GM19463 (cell line): ENCODE results near the gene PMFBP1.

ENCODE experiments used
- ATAC-seq: cut with Tn5 transposase; IDR thresholded peaks from one replicate; pipeline ENCODE4 v1.9.1; 2021; ENCODE audit warnings: mild to moderate bottlenecking, moderate library complexity; ENCODE audit not compliant: unreplicated experiment

Gene PMFBP1

GRCh38 chr16:72187551-72187950 lies 15.6 kb upstream of the PMFBP1 start:
- ATAC-seq = no peak

- no peak for ATAC-seq
Observed at GRCh38 chr16:72182976-72183375, 11.0 kb upstream of the PMFBP1 start.

- no peak for ATAC-seq
Observed at GRCh38 chr16:72179204-72179970, 7.4 kb upstream of the PMFBP1 start.

- no peak for ATAC-seq
Observed at GRCh38 chr16:72174726-72175125, 2.8 kb upstream of the PMFBP1 start.

GRCh38 chr16:72173997-72174396 lies 2.0 kb upstream of the PMFBP1 start:
- no peak for ATAC-seq

GRCh38 chr16:72171236-72171635 lies 719 bp downstream of the PMFBP1 start:
- no peak for ATAC-seq

- ATAC-seq = no peak
Observed at GRCh38 chr16:72169708-72170107, 2.2 kb downstream of the PMFBP1 start.

- no peak for ATAC-seq
Observed at GRCh38 chr16:72168365-72168764, 3.6 kb downstream of the PMFBP1 start.

- no peak for ATAC-seq
Observed at GRCh38 chr16:72166954-72167561, 4.9 kb downstream of the PMFBP1 start.

GRCh38 chr16:72166151-72166550 lies 5.8 kb downstream of the PMFBP1 start:
- no peak for ATAC-seq

- no peak for ATAC-seq
Observed at GRCh38 chr16:72164691-72165090, 7.3 kb downstream of the PMFBP1 start.

- ATAC-seq = no peak
Observed at GRCh38 chr16:72162105-72162692, 9.8 kb downstream of the PMFBP1 start.

- no peak for ATAC-seq
Observed at GRCh38 chr16:72159801-72160200, 12.2 kb downstream of the PMFBP1 start.

- ATAC-seq = no peak
Observed at GRCh38 chr16:72159386-72159785, 12.6 kb downstream of the PMFBP1 start.

GRCh38 chr16:72149676-72150464 lies 22.1 kb downstream of the PMFBP1 start:
- no peak for ATAC-seq

GRCh38 chr16:72142476-72142875 lies 29.5 kb downstream of the PMFBP1 start:
- no peak for ATAC-seq

GRCh38 chr16:72139908-72140307 lies 32.0 kb downstream of the PMFBP1 start:
- no peak for ATAC-seq

- ATAC-seq = no peak
Observed at GRCh38 chr16:72138064-72138572, 33.8 kb downstream of the PMFBP1 start.

GRCh38 chr16:72137380-72138063 lies 34.4 kb downstream of the PMFBP1 start:
- ATAC-seq = no peak

- no peak for ATAC-seq
Observed at GRCh38 chr16:72134507-72134906, 37.4 kb downstream of the PMFBP1 start.

GRCh38 chr16:72132726-72133125 lies 39.2 kb downstream of the PMFBP1 start:
- ATAC-seq = no peak
